HepG2 (cell line): Measurements from ENCODE around the gene CD80. TPM values are rescaled to one million over a fixed set of nuclear protein-coding genes. Genes with fewer than 3 reads are reported as not detected.

Source experiments
- ELF4 ChIP-seq: sonication (generic); formaldehyde crosslinking; IDR thresholded peaks from 2 replicates; pipeline ENCODE4 v1.5.0; 2020; ENCODE audit warnings: missing genetic modification reagents, mild to moderate bottlenecking, moderate library complexity, borderline replicate concordance
- FOXP1 ChIP-seq, 2 experiments: fragments of 450-650 bp in 1 of 2; IDR thresholded peaks; 2 replicates each; pipeline ENCODE4 v1.6.1; 2017 to 2018; ENCODE audit warnings: antibody characterized with exemption in 1 of 2
- HES4 ChIP-seq: sonication (generic); formaldehyde crosslinking; IDR thresholded peaks from 2 replicates; pipeline ENCODE4 v1.9.0; 2021; ENCODE audit warnings: mild to moderate bottlenecking, missing genetic modification reagents, borderline replicate concordance
- HMG20A ChIP-seq: IDR thresholded peaks from 2 replicates; pipeline ENCODE4 v1.6.1; 2016; ENCODE audit warnings: borderline replicate concordance
- HNRNPK ChIP-seq: fragments of 200-400 bp; formaldehyde crosslinking; IDR thresholded peaks from 2 replicates; pipeline ENCODE4 v1.6.1; 2018; ENCODE audit warnings: low read length, low read depth, moderate library complexity, mild to moderate bottlenecking; ENCODE audit not compliant: poor library complexity, severe bottlenecking
- HOMEZ ChIP-seq: IDR thresholded peaks from 2 replicates; pipeline ENCODE4 v1.6.1; 2016; ENCODE audit warnings: low read depth
- MLLT10 ChIP-seq: sonication (generic); formaldehyde crosslinking; IDR thresholded peaks from 2 replicates; pipeline ENCODE4 v1.4.0; 2020; ENCODE audit warnings: missing genetic modification reagents
- NCOR1 ChIP-seq: fragments of 200-600 bp; sonication (generic); IDR thresholded peaks from 2 replicates; pipeline ENCODE4 v1.7.0; 2017; ENCODE audit warnings: antibody characterized with exemption, low read length, borderline replicate concordance
- NFIB ChIP-seq: sonication (generic); formaldehyde crosslinking; IDR thresholded peaks from 2 replicates; pipeline ENCODE4 v1.9.0; 2021; ENCODE audit warnings: missing genetic modification reagents, mild to moderate bottlenecking, borderline replicate concordance
- REST ChIP-seq, 2 experiments: IDR thresholded peaks; 2 replicates each; pipeline ENCODE4 v1.6.1; 2011 to 2012; ENCODE audit warnings: low read length in 2 of 2, borderline replicate concordance in 1 of 2, low read depth in 1 of 2, mild to moderate bottlenecking in 1 of 2, moderate library complexity in 1 of 2
- SALL1 ChIP-seq: sonication (generic); formaldehyde crosslinking; IDR thresholded peaks from 2 replicates; pipeline ENCODE4 v1.8.0; 2022; ENCODE audit warnings: mild to moderate bottlenecking, missing genetic modification reagents
- SYNCRIP ChIP-seq: fragments of 200-400 bp; formaldehyde crosslinking; IDR thresholded peaks from 2 replicates; pipeline ENCODE4 v1.6.1; 2018; ENCODE audit warnings: mild to moderate bottlenecking, low read depth, low read length; ENCODE audit not compliant: insufficient read depth
- TMF1 ChIP-seq: sonication (generic); formaldehyde crosslinking; IDR thresholded peaks from 2 replicates; pipeline ENCODE4 v1.8.1; 2022; ENCODE audit warnings: low read depth, missing genetic modification reagents
- ZNF207 ChIP-seq: fragments of 450-650 bp; IDR thresholded peaks from 2 replicates; pipeline ENCODE4 v1.6.1; 2016; ENCODE audit warnings: antibody characterized with exemption, borderline replicate concordance
- ZNF557 ChIP-seq: sonication (generic); formaldehyde crosslinking; IDR thresholded peaks from 2 replicates; pipeline ENCODE4 v1.4.0; 2020; ENCODE audit warnings: missing genetic modification reagents
- ZNF564 ChIP-seq: sonication (generic); formaldehyde crosslinking; IDR thresholded peaks from 2 replicates; pipeline ENCODE4 v1.8.1; 2023; ENCODE audit warnings: mild to moderate bottlenecking, missing genetic modification reagents
- polyA plus RNA-seq, 8 experiments: library from polyadenylated mRNA; depleted of rRNA in 3 of 8; stranded (reverse) in 7 of 8; unstranded in 1 of 8; fragments of >200 nt; fragmentation: Illumina TruSeq in 4 of 8; extraction: Trizol in 4 of 8; gene quantifications; 2 replicates each; pipeline versions ENCODE4 v1.2.1 to v1.2.3, GENCODE V29; 2011 to 2016; ENCODE audit warnings: low read depth in 4 of 8, missing spikeins in 1 of 8, mixed read lengths in 1 of 8; ENCODE audit not compliant: insufficient read depth in 1 of 8
- total RNA-seq, 5 experiments: library from RNA; depleted of rRNA; stranded (reverse); fragments of >200 nt; fragmentation: Illumina TruSeq; extraction: Trizol; gene quantifications; 2 replicates each; pipeline ENCODE4 v1.2.3, GENCODE V29; 2016; ENCODE audit warnings: low read depth in 1 of 5
- TF ChIP-seq, protein P1 (sequence below): IDR thresholded peaks from 2 replicates; pipeline ENCODE4 v1.6.1; 2016; ENCODE audit warnings: control low read depth
- TF ChIP-seq, protein P2 (sequence below): IDR thresholded peaks from 2 replicates; pipeline ENCODE4 v1.6.1; 2012; ENCODE audit warnings: low read length, improper control_type of control experiment

CD80 gene
- total and polyA plus RNA-seq, 2 of the 13 experiments (the other 11 are each of a cell fraction or from before 2014, with no cell fraction given) = not detected

DNA sequence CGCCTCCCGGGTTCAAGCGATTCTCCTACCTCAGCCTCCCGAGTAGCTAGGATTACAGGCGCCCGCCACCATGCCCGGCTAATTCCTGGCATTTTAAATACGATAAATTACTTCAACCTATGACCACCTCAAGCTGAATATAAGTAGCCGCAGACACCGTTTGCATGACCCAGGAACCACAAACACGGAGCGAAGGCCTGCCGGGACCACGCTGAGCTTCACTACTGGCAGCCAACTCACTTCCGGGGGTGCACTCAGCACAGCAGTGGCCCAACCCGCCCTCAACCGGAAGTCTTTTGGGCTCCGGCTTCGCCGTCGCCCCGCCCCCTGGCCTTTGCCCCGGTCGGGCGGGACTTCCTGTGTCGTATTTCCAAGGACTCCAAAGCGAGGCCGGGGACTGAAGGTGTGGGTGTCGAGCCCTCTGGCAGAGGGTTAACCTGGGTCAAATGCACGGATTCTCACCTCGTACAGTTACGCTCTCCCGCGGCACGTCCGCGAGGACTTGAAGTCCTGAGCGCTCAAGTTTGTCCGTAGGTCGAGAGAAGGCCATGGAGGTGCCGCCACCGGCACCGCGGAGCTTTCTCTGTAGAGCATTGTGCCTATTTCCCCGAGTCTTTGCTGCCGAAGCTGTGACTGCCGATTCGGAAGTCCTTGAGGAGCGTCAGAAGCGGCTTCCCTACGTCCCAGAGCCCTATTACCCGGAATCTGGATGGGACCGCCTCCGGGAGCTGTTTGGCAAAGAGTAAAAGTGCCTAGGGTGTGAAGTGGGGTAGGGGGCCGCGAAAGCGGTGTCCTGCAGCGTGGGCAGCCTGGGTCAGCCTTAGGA is 61.0 kb downstream of the CD80 start, which contains the start of gene TIMMDC1 (continued):
- TF ChIP-seq HOMEZ (CRISPR knock-in tag) (peak; percentile 61; the same call in 1 of the 2 replicates), NCOR1 (no peak), SYNCRIP (no peak), NFIB (CRISPR knock-in tag) (no peak), FOXP1 (IDR thresholded peaks at IDR 0.05) (no peak), FOXP1 (CRISPR knock-in tag; IDR thresholded peaks at IDR 0.05) (no peak), HES4 (CRISPR knock-in tag) (peak; percentile 60; the same call in 1 of the 2 replicates), HMG20A (CRISPR knock-in tag) (no peak), SALL1 (CRISPR knock-in tag) (peak; percentile 89), TMF1 (no peak), ZNF564 (no peak), ZNF557 (peak; percentile 12; the same call in 1 of the 2 replicates), MLLT10 (CRISPR knock-in tag) (no peak), REST (IDR thresholded peaks at IDR 0.05; ENCODE audit: borderline replicate concordance in 1 of 2, low read depth in 1 of 2, low read length in 2 of 2) (0 out of 4 replicates have a peak, but pooled peaks of 1 of the 2 experiments have one; percentile 14), HNRNPK (no peak), ZNF207 (no peak), ELF4 (peak; percentile 91)
- TF ChIP-seq, protein P1, sequence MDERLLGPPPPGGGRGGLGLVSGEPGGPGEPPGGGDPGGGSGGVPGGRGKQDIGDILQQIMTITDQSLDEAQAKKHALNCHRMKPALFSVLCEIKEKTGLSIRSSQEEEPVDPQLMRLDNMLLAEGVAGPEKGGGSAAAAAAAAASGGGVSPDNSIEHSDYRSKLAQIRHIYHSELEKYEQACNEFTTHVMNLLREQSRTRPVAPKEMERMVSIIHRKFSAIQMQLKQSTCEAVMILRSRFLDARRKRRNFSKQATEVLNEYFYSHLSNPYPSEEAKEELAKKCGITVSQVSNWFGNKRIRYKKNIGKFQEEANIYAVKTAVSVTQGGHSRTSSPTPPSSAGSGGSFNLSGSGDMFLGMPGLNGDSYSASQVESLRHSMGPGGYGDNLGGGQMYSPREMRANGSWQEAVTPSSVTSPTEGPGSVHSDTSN (CRISPR knock-in tag) = no peak
- TF ChIP-seq, protein P2, sequence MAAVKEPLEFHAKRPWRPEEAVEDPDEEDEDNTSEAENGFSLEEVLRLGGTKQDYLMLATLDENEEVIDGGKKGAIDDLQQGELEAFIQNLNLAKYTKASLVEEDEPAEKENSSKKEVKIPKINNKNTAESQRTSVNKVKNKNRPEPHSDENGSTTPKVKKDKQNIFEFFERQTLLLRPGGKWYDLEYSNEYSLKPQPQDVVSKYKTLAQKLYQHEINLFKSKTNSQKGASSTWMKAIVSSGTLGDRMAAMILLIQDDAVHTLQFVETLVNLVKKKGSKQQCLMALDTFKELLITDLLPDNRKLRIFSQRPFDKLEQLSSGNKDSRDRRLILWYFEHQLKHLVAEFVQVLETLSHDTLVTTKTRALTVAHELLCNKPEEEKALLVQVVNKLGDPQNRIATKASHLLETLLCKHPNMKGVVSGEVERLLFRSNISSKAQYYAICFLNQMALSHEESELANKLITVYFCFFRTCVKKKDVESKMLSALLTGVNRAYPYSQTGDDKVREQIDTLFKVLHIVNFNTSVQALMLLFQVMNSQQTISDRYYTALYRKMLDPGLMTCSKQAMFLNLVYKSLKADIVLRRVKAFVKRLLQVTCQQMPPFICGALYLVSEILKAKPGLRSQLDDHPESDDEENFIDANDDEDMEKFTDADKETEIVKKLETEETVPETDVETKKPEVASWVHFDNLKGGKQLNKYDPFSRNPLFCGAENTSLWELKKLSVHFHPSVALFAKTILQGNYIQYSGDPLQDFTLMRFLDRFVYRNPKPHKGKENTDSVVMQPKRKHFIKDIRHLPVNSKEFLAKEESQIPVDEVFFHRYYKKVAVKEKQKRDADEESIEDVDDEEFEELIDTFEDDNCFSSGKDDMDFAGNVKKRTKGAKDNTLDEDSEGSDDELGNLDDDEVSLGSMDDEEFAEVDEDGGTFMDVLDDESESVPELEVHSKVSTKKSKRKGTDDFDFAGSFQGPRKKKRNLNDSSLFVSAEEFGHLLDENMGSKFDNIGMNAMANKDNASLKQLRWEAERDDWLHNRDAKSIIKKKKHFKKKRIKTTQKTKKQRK = no peak
